Measurements from ENCODE around the gene ASPRV1. TPM values are rescaled to one million over a fixed set of nuclear protein-coding genes. Genes with fewer than 3 reads are reported as not detected.

The ASPRV1 gene
- total RNA-seq, 4 donors from 2014 or later, result 1.6 to 4.1 (median 2.9) TPM

DNA sequence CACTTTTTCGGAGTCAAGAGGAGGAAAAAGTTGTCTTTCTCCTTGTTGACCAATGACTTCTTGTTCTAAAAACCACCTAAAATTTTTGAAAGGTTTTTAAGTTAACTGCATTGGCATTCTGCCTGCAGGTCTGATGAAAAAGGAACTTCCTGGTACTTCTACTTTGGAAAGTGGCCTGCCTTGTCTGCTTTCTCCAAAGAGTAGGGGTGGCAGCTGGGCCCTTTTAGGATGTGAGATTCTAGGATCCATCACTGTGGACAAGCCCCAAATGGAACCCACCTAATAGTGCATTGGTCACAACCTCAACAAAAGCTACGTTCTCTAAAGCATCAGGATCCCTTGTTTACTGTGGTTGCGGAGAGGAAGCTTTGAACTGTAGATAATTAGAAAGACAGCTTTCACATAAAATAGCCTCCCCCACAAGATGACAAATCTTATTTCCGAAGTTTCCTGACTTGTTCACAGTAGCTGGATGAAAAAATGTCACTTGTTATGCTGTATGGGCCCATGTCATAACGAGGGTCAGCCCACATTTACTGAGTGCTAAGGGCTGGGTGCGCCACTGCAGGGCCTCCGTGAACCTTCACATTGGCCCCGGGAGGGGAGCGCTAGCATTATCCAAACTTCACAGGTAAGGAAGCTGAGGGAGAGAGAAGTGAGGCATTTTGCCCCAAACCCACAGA lies 17.4 kb downstream of the ASPRV1 start:
- H3K27me3 ChIP-seq, result no peaks in the 10 kb centered on the region
- H3K27ac ChIP-seq, result no peak overlapping the region
- H3K4me3 ChIP-seq, result no peak overlapping the region
- H3K9me3 ChIP-seq, result no peaks in the 10 kb centered on the region
- DNase-seq, result no peak
- no peak for TF ChIP-seq CTCF (IDR thresholded peaks at IDR 0.05)
- TF ChIP-seq POLR2A (IDR thresholded peaks at IDR 0.05), result no peak
- H3K36me3 ChIP-seq, result peaks cover 0 to 45% (median 0%) of the 10 kb centered on the region in 3 donors
- no peaks in the 10 kb centered on the region for H3K4me1 ChIP-seq

- Histone ChIP-seq H3K4me1 (no peaks in the 10 kb centered on the region), H3K27ac (no peak overlapping the region), H3K4me3 (no peak overlapping the region), H3K9me3 (no peaks in the 10 kb centered on the region), H3K36me3 (peaks cover 0 to 53% (median 0%) of the 10 kb centered on the region in 3 donors), H3K27me3 (no peaks in the 10 kb centered on the region)
- TF ChIP-seq CTCF (IDR thresholded peaks at IDR 0.05) (no peak), POLR2A (IDR thresholded peaks at IDR 0.05) (no peak)
- no peak for DNase-seq
Observed at GRCh38 chr2:69943000-69943842, 18.2 kb downstream of the ASPRV1 start.

DNA sequence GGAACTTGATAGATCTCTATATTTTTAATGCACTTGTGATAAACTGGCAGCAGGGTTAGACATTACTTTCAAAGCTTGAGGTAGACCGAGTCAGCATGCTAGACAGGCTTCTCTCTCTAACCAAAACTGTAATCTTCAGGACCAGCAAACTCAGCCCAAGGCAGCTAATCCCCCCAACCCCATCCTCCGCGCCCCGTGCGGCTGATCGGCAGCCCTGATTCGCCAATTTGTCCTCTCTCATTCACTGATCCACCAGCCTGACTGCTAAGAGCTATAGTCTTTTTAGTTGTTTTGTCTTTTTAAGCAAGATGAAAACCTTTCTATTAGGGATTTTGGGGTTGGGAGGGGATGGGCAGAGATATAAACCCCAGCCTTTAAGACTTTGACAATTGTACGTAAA lies 20.7 kb downstream of the ASPRV1 start:
- no peaks in the 10 kb centered on the region for H3K9me3 ChIP-seq

DNA sequence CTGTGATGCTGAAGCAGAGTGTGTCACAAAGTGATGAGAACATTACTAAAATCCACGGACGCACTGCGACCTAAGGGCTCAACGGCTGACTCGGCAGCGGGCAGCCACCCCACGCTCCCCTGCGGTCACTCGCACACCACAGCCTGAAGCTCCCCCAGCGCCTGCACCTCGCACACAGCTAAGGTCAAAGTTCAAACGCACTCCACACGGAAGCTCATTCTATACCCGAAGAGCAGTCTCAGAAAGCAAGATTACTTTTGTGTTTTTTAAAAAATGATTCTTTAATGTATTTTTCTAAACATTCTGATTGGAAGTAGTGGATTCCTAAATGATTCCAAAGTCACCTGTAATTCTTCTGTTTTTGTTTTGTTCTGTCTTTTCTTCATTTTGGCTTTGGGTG lies 21.7 kb downstream of the ASPRV1 start:
- TF ChIP-seq POLR2A (IDR thresholded peaks at IDR 0.05) (no peak), CTCF (IDR thresholded peaks at IDR 0.05) (no peak)
- no peak overlapping the region for H3K27ac ChIP-seq
- peaks cover 0 to 87% (median 7%) of the 10 kb centered on the region in 3 donors for H3K36me3 ChIP-seq
- H3K9me3 ChIP-seq, result no peaks in the 10 kb centered on the region
- no peak for DNase-seq
- H3K27me3 ChIP-seq, result no peaks in the 10 kb centered on the region
- H3K4me1 ChIP-seq, result peaks cover 0 to under 1% (median 0%) of the 10 kb centered on the region in 4 donors
- H3K4me3 ChIP-seq, result no peak overlapping the region

More for the DNA sequence above, 20.7 kb downstream of the ASPRV1 start:
- H3K4me1 ChIP-seq, result no peaks in the 10 kb centered on the region
- no peak overlapping the region for H3K27ac ChIP-seq
- no peak overlapping the region for H3K4me3 ChIP-seq
- TF ChIP-seq CTCF (IDR thresholded peaks at IDR 0.05) (no peak), POLR2A (IDR thresholded peaks at IDR 0.05) (no peak)
- peaks cover 0 to 78% (median 5%) of the 10 kb centered on the region in 3 donors for H3K36me3 ChIP-seq
- DNase-seq, result no peak
- H3K27me3 ChIP-seq, result no peaks in the 10 kb centered on the region

- no peaks in the 10 kb centered on the region for H3K9me3 ChIP-seq
- no peak overlapping the region for H3K4me3 ChIP-seq
- peaks cover 0 to 8% (median 3%) of the 10 kb centered on the region in 4 donors for H3K4me1 ChIP-seq
- no peaks in the 10 kb centered on the region for H3K27me3 ChIP-seq
- H3K27ac ChIP-seq, result no peak overlapping the region
- no peak for TF ChIP-seq POLR2A (IDR thresholded peaks at IDR 0.05)
- no peak for TF ChIP-seq CTCF (IDR thresholded peaks at IDR 0.05)
- DNase-seq, result no peak
- peaks cover 0 to 77% (median 7%) of the 10 kb centered on the region in 3 donors for H3K36me3 ChIP-seq
Observed at GRCh38 chr2:69937968-69938367, 23.5 kb downstream of the ASPRV1 start.
